C4-2B (cell line): ENCODE measurements around the gene TRPC6.

Source experiments
- H3K27ac ChIP-seq: fragments of 450-650 bp; 2 replicates; pipeline ENCODE4 v1.5.1; 2017
- CTCF ChIP-seq: fragments of 450-650 bp; conservative IDR thresholded peaks from 2 replicates; pipeline ENCODE4 v1.5.1; 2017; ENCODE audit warnings: mild to moderate bottlenecking
- ZFX ChIP-seq: fragments of 450-650 bp; IDR thresholded peaks from 2 replicates; pipeline ENCODE4 v1.6.1; 2017

TRPC6 gene

GRCh38 chr11:101508370-101508769 lies 75.4 kb downstream of the TRPC6 start:
- TF ChIP-seq CTCF: no peak
- no peak for TF ChIP-seq ZFX
- H3K27ac ChIP-seq: no peak overlapping the region

- H3K27ac ChIP-seq: no peak overlapping the region
- TF ChIP-seq ZFX (no peak), CTCF (no peak)
These were observed 84.9 kb downstream of the TRPC6 start for GRCh38 chr11:101498891-101499290.

- no peak overlapping the region; the same call in 1 of the 2 replicates for H3K27ac ChIP-seq
- TF ChIP-seq ZFX (no peak), CTCF (no peak)
These were observed 86.5 kb downstream of the TRPC6 start for GRCh38 chr11:101497291-101497690.

- TF ChIP-seq CTCF (no peak), ZFX (no peak)
- H3K27ac ChIP-seq: no peak overlapping the region
These were observed 96.0 kb downstream of the TRPC6 start for GRCh38 chr11:101487775-101488174.

GRCh38 chr11:101482556-101483124 lies 101.2 kb downstream of the TRPC6 start:
- no peak for TF ChIP-seq CTCF
- TF ChIP-seq ZFX: no peak
- H3K27ac ChIP-seq: no peak overlapping the region

GRCh38 chr11:101478587-101479369 lies 105.0 kb downstream of the TRPC6 start:
- no peak overlapping the region for H3K27ac ChIP-seq
- TF ChIP-seq ZFX: no peak
- TF ChIP-seq CTCF: no peak

GRCh38 chr11:101477926-101478325 lies 105.9 kb downstream of the TRPC6 start:
- H3K27ac ChIP-seq: no peak overlapping the region
- no peak for TF ChIP-seq ZFX
- no peak for TF ChIP-seq CTCF
